Activated T-cell treated with anti-CD3 and anti-CD28 coated beads, Interleukin-2, amount 50 U/mL, for 48 hours (primary cell): ENCODE measurements around the gene LGMN.

ENCODE experiments used
- DNase-seq, 2 experiments: peaks; one replicate each; pipeline ENCODE4 v3.0.0-alpha.2; 2020

Gene LGMN

GRCh38 chr14:92759679-92760523 lies 11.5 kb upstream of the LGMN start:
- peak in 1 of 2 experiments; percentile 35 for DNase-seq

GRCh38 chr14:92759300-92759678 lies 10.9 kb upstream of the LGMN start:
- no peak for DNase-seq

DNA sequence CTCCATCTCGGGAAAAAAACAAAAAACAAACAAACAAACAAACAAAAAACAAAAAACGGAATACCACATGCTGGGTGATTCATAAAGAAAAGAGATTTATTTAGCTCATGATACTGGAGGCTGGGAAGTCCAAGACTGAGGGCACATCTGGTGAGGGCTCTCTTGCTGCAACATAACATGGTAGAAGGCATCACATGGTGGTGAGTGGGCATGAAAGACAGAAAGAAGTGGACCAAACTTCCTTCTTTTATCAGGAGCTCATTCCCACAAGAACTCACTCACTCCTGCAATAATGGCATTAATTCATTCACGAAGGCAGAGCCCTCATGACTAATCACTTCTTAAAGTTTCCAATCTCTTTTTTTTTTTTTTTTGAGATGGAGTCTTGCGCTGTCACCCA lies 8.0 kb upstream of the LGMN start:
- no peak for DNase-seq

- no peak for DNase-seq
These were observed 7.1 kb upstream of the LGMN start for GRCh38 chr14:92755495-92755894.

DNA sequence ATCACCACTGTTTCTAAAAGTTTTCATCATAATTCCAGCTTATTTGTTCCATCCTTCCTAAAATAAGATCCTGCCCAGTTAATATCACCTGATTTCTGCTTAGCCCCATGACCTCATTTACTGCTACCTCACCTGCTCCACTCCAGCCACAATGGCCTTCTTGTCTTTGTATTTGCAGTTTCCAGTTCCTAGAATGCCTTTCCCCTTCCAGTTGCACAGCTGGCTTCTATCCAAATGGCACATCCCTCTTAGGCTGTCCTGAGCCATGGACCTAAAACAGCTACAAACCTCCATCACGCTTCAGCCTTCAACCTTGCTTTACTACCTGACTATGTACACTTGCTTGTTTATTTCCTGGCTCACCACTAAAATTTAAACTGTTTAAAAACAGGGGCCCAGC lies 6.5 kb upstream of the LGMN start:
- DNase-seq, result no peak

DNA sequence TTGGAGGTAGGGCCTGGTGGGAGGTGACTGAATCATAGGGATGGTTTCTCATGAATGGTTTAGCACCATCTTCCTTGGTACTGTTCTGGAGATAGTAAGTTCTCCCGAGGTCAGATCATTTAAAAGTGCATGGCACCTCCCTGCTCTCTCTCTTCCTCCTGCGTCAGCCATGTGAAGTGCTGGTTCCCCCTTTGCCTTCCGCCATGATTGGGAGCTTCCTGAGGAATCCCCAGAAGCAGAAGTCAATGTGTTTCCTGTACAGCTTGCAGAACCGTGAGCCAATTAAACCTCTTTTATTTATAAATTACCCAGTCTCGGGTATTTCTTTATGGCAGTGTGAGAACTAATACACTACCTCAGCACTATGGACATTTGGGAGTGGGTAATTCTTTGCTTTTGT lies 4.8 kb upstream of the LGMN start:
- no peak for DNase-seq

- no peak for DNase-seq
These were observed 3.4 kb upstream of the LGMN start for GRCh38 chr14:92751819-92752218.

DNA sequence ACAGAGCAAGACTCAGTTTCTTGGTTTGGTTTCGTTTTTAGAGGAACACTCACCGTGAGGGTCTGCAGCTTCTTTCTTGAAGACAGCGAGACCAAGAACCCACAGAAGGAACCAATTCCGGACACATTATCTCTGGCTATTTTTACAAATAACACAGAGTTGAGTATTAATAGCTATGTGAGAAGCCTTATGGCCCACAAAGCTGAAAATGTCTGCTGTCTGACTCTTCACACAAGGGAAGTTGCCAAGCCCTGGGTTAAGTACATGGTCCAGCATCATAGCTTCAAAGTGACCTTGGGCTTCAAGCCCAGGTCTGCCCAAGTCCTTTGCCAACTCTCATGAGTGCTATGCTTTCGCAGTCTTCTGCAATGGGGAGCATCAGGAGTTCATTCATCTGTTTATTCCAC lies 2.6 kb upstream of the LGMN start:
- no peak for DNase-seq

DNA sequence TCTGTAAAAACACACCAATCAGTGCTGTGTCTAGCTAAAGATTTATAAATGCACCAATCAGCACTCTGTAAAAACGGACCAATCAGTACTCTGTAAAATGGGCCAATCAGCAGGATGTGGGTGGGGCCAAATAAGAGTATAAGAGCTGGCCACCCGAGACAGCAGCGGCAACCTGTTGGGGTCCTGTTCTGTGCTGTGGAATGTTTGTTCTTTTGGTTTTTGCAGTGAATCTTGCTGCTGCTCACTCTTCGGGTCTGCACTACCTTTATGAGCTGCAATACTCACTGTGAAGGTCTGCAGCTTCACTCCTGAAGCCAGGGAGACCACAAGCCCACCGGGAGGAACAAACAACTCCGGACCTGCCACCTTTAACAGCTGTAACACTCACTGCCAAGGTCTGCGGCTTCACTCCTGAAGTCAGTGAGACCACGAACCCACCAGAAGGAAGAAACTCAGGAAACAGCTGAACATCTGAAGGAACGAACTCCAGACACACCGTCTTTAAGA lies 1.8 kb upstream of the LGMN start:
- DNase-seq, result peak; percentile 39 to 57

GRCh38 chr14:92747701-92748258 lies 647 bp downstream of the LGMN start:
- DNase-seq, result no peak

DNA sequence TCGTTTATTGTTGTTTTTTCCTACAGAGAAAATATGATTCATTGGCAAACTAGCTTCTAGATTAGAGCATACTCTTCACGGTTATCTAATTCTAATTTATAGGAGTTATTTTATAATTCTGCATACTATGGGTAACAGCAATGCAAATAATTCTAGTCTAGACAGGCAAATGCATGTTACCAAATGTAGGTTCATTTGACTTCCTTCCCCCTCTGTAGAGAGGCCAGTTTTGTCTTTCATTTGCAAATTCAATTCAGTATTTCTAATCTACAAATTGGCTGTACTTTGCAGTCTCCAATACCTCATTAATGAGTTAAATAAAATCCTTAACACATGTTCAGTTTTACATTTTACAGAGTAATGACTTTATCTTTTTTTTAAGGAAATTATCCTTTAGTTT lies 4.2 kb downstream of the LGMN start:
- no peak for DNase-seq

GRCh38 chr14:92740440-92740839 lies 8.0 kb downstream of the LGMN start:
- DNase-seq, result no peak

DNA sequence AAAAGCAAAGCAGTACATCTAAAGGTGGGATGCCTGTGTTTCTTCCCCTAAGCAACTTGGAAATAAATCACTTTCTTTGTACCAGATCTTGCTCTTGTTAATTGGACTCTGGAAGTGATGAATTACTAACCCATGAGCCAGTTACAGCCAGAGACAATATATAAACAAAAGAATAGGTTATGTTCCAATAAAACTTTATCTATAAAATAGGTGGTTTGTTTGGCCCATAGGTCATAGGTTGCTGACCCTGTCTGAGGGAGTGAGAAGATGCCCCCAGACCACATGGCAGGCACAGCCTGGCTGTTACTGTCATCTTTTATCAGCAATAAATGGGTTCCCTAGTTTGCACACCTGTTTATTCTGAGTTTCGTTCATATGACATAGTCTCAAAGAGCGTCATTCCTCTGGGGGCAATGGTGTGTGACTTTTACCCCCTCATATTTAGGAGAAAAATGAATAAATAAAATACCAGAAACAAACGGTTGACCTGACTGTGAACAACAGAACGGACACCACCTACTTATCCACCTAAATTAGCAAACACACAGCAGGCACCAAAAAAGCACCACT lies 10.7 kb downstream of the LGMN start:
- no peak for DNase-seq

GRCh38 chr14:92737206-92737605 lies 11.2 kb downstream of the LGMN start:
- no peak for DNase-seq

DNA sequence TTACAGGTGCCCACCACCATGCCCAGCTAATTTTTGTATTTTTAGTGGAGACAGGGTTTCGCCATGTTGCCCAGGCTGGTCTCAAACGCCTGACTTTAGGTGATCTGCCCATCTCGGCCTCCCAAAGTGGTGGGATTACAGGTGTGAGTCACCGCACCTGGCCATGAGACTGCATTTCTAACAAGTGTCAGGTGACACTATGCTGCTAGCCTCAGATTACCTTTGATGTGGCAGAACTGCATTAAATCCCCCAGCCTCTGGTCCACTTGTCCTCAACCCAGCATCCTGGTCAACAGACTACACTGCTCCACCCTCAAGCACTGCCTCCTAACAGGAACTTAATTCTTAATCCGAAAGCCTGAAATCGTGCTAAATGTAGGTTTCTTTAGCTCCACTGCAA lies 13.1 kb downstream of the LGMN start:
- DNase-seq, result no peak

GRCh38 chr14:92734618-92735017 lies 13.8 kb downstream of the LGMN start:
- no peak for DNase-seq

DNA sequence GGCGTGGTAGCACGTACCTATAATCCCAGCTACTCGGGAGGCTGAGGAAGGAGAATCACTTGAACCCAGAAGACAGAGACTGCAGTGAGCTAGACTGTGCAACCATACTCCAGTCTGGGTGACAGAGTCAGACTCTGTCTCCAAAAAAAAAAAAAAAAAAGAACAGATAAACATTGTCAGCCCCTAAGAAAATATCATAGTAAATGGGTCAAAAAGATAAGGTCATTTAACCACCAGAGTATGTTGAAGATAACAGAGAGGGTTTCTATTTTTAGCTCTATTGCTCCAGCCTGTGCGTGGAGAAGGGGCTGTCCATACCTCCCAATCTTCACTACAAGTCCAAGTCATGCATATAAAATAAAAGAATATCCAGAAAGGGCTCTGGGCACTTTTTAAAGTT lies 15.4 kb downstream of the LGMN start:
- no peak for DNase-seq

DNA sequence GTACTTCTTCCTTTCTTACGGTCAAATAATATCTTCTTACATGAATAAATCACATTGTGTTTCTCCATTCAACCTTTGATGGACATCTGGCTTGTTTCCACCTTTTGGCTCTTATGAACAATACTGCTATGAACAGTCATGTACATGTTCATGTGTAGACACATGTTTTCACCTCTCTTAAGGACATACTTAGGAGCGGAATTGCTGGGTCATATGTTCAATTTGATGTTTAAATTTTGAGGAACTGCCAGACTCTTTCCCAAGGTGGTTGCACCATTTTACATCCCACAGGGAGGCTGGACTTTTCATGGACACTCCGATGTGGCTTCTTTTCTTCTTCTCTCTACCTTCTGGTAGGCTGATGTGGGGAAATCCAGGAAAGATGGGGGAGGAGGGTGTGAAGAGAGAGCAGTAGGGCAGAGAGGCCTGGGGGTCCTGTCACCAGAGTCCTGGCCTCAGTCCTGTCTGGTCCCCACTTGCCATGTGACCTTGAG lies 16.8 kb downstream of the LGMN start:
- DNase-seq, result no peak

- peak; percentile 36 to 51 for DNase-seq
These were observed 18.6 kb downstream of the LGMN start for GRCh38 chr14:92729634-92730358.

GRCh38 chr14:92728759-92729364 lies 19.6 kb downstream of the LGMN start:
- DNase-seq, result peak; percentile 64 to 74

GRCh38 chr14:92726933-92727262 lies 21.5 kb downstream of the LGMN start:
- no peak for DNase-seq

- peak in 1 of 2 experiments; percentile 35 for DNase-seq
These were observed 22.1 kb downstream of the LGMN start for GRCh38 chr14:92726135-92726932.
